Measurements from ENCODE around the gene GRK2. TPM values are rescaled to one million over a fixed set of nuclear protein-coding genes. Genes with fewer than 3 reads are reported as not detected.

Gene GRK2
- polyA plus RNA-seq, 1 donor (not counting 4 experiments of a cell fraction or from before 2014, with no cell fraction given): 21.1 TPM

- DNase-seq (ENCODE audit: low read depth, low spot score) (no peak), FAIRE-seq (no peak)
- dilution Hi-C loops (cut with MboI; ENCODE audit: extremely low pct_ligation_motif_present, low sequenced_read_pairs): no loop called here
- Histone ChIP-seq H3K27me3 (ENCODE audit: control insufficient read depth, extremely low read depth, insufficient read depth, low read length) (no peaks in the 10 kb centered on the region), H4K20me1 (ENCODE audit: control insufficient read depth, extremely low read depth, insufficient read depth, low read length) (peaks cover 14% of the 10 kb centered on the region), H3K27ac (ENCODE audit: control insufficient read depth, insufficient read depth, low read length) (peak overlapping the region; percentile 27), H3K4me2 (ENCODE audit: control insufficient read depth, extremely low read depth, insufficient read depth, low read depth, low read length) (peak overlapping the region; percentile 85), H3K9ac (ENCODE audit: control insufficient read depth, extremely low read depth, insufficient read depth, low read length) (peak overlapping the region; percentile 55), H3K4me1 (ENCODE audit: control insufficient read depth, extremely low read depth, insufficient read depth, low read length) (peaks cover 60% of the 10 kb centered on the region), H3K9me1 (ENCODE audit: control insufficient read depth, extremely low read depth, insufficient read depth, low read length) (peaks cover 2% of the 10 kb centered on the region), H3K4me3 (ENCODE audit: control insufficient read depth in 2 of 3, extremely low read depth in 1 of 3, insufficient read depth in 2 of 3, low read depth in 1 of 3, low read length in 3 of 3) (peak overlapping the region in 2 of 3 experiments; percentile 44 to 50), H3K9me3 (ENCODE audit: control insufficient read depth, low read depth, low read length) (no peaks in the 10 kb centered on the region), H3K79me2 (ENCODE audit: control insufficient read depth, insufficient read depth, low read length) (peaks cover 77% of the 10 kb centered on the region), H2AFZ (ENCODE audit: control insufficient read depth, low read length) (no peak overlapping the region), H3K36me3 (ENCODE audit: control insufficient read depth in 2 of 2, extremely low read depth in 1 of 2, insufficient read depth in 2 of 2, low read length in 2 of 2) (peaks cover 10 to 24% of the 10 kb centered on the region in 2 experiments)
- TF ChIP-seq CTCF (optimal IDR thresholded peaks at IDR 0.05 in 1 of 3, IDR thresholded peaks at IDR 0.05 in 1 of 3, conservative IDR thresholded peaks at IDR 0.05 in 1 of 3; ENCODE audit: extremely low read depth in 1 of 3, insufficient read depth in 2 of 3, low read length in 3 of 3): no peak
- no peak for TF ChIP-seq EZH2 (IDR thresholded peaks at IDR 0.05; ENCODE audit: low read length)
Measured at GRCh38 chr11:67269401-67270255, 3.4 kb downstream of the GRK2 start.

GRCh38 chr11:67270256-67271204 is 4.3 kb downstream of the GRK2 start:
- Histone ChIP-seq H3K4me3 (ENCODE audit: control insufficient read depth in 2 of 3, extremely low read depth in 1 of 3, insufficient read depth in 2 of 3, low read depth in 1 of 3, low read length in 3 of 3) (peak overlapping the region; percentile 1 to 50 (median 44)), H3K4me2 (ENCODE audit: control insufficient read depth, extremely low read depth, insufficient read depth, low read depth, low read length) (peak overlapping the region; percentile 85), H4K20me1 (ENCODE audit: control insufficient read depth, extremely low read depth, insufficient read depth, low read length) (peaks cover 14% of the 10 kb centered on the region), H3K9me1 (ENCODE audit: control insufficient read depth, extremely low read depth, insufficient read depth, low read length) (peaks cover 2% of the 10 kb centered on the region), H3K9me3 (ENCODE audit: control insufficient read depth, low read depth, low read length) (no peaks in the 10 kb centered on the region), H3K27ac (ENCODE audit: control insufficient read depth, insufficient read depth, low read length) (peak overlapping the region; percentile 27), H3K79me2 (ENCODE audit: control insufficient read depth, insufficient read depth, low read length) (peaks cover 85% of the 10 kb centered on the region), H3K4me1 (ENCODE audit: control insufficient read depth, extremely low read depth, insufficient read depth, low read length) (peaks cover 51% of the 10 kb centered on the region), H3K9ac (ENCODE audit: control insufficient read depth, extremely low read depth, insufficient read depth, low read length) (peak overlapping the region; percentile 55), H2AFZ (ENCODE audit: control insufficient read depth, low read length) (no peak overlapping the region), H3K27me3 (ENCODE audit: control insufficient read depth, extremely low read depth, insufficient read depth, low read length) (no peaks in the 10 kb centered on the region), H3K36me3 (ENCODE audit: control insufficient read depth in 2 of 2, extremely low read depth in 1 of 2, insufficient read depth in 2 of 2, low read length in 2 of 2) (peaks cover 10 to 29% of the 10 kb centered on the region in 2 experiments)
- TF ChIP-seq CTCF (optimal IDR thresholded peaks at IDR 0.05 in 1 of 3, IDR thresholded peaks at IDR 0.05 in 1 of 3, conservative IDR thresholded peaks at IDR 0.05 in 1 of 3; ENCODE audit: extremely low read depth in 1 of 3, insufficient read depth in 2 of 3, low read length in 3 of 3) (no peak), EZH2 (IDR thresholded peaks at IDR 0.05; ENCODE audit: low read length) (no peak)
- DNase-seq (ENCODE audit: low read depth, low spot score) (no peak), FAIRE-seq (no peak)
- dilution Hi-C loops (cut with MboI; ENCODE audit: extremely low pct_ligation_motif_present, low sequenced_read_pairs): no loop called here

Measured in keratinocyte (primary cell).